Medulla oblongata (tissue), 1 donor: ENCODE results near the gene SMG6.
"Not testable (repeated sequence)": the region's sequence is repeated elsewhere in the genome, so short reads cannot be mapped to it uniquely, and the experiment has no call there.

ENCODE experiments used
- DNase-seq: peaks from one replicate; pipeline ENCODE4 v3.0.0-alpha.2; 2015; ENCODE audit errors: extremely low spot score

SMG6 gene

DNA sequence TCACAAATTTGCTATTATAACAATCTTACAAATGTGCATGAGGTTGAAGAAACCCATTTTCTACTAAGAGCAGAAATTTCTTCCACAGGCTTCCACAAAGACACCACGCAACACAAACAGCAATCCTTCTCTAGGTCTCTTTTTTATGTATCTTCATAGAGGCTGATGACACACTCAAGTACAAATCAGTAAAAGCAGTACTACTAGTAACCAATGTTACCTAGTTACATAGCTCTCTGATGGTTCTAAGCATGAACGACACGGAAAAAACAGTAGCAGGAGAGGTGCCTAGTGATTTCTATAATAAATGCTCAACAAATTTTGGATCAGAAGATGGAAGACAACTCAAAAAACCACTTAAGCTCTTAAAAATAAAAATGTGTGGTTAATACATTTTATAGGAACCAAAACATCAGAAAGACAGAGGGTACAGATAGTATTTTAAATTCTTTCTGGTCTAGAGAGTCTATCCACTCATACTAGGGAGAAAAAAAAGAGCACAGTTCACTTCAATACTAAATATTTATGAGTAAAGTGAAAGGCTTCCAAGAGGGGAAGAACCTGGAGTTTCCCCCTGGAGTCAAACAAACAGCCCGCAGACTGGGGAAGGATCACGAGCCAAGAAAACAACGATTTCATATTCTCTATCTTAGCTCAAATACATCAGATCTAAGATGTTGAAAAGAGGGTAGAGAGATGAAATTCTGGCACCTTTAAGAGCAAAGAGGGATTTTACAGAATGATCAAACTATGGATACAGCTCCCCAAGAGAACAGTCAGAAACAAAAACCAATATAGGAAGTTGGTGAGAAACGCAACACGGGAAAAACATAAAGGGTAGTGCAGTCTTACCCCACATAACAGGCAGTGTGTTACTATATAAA is 40.2 kb downstream of the SMG6 start:
- no peak for DNase-seq

GRCh38 chr17:2262135-2262587 is 41.4 kb downstream of the SMG6 start:
- no peak for DNase-seq

GRCh38 chr17:2259769-2260536 is 43.6 kb downstream of the SMG6 start:
- DNase-seq: no peak

DNA sequence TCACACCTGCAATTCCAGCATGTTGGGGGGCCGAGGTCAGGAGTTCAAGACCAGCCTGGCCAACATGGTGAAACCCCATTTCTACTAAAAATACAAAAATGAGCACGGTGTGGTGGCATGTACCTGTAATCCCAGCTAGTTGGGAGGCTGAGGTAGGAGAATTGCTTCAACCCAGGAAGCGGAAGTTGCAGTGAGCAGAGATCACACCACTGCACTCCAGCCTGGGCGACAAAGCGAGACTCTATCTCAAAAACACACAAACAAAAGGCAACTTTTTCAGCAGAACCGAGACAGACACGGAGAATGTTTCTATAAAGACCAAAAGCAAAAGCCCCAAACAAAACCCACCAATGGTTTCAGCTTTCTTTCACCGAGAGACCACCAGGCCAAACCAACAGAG is 44.8 kb downstream of the SMG6 start:
- not testable (repeated sequence) for DNase-seq

DNA sequence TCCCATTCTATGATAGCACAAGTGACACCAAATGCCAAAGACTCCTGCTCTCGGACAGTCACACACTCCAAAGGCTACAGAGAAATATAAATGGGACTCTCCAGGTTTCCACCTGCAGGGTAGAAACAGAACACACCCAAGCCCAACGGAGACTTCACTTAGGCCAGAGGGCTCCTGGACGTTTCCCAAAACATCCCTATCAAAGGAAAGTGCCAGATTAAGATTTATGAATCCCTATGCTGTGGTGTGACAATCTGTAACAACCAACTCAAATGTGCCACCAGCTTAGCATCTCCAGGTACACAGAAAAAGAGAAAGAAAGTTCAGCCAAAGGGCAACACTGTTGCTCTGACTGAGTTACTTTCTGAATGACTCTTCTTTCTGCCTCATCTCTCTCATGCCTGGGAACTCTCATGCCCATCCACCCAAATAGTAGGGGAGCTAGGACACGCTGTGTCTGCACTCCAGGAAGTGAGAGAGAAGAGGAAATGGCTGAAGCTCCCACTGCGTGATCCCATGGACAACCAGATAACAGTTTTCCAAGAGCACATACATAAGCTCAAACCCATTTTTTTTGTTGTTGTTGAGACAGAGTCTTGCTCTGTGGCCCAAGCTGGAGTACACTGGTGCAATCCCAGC is 49.7 kb downstream of the SMG6 start:
- DNase-seq: no peak

DNA sequence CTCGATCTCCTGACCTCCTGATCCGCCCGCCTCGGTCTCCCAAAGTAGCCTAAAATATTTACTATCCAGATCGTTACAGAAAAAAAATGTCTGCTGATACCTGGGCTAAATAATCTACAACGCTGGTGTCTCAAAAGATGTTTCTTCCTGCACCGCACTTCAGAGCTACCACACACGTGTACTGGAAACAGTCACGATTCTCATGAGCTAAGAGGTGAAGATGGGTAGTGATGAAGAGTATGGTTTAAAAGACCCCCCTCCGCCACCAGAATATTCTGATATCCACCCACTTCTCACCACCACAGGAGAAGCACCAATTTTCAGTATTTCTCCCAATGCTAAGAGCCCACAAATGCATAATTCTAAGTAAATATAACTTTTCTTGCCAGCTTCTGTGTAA is 50.2 kb downstream of the SMG6 start:
- no peak for DNase-seq

GRCh38 chr17:2251098-2251497 is 52.5 kb downstream of the SMG6 start:
- DNase-seq: no peak

DNA sequence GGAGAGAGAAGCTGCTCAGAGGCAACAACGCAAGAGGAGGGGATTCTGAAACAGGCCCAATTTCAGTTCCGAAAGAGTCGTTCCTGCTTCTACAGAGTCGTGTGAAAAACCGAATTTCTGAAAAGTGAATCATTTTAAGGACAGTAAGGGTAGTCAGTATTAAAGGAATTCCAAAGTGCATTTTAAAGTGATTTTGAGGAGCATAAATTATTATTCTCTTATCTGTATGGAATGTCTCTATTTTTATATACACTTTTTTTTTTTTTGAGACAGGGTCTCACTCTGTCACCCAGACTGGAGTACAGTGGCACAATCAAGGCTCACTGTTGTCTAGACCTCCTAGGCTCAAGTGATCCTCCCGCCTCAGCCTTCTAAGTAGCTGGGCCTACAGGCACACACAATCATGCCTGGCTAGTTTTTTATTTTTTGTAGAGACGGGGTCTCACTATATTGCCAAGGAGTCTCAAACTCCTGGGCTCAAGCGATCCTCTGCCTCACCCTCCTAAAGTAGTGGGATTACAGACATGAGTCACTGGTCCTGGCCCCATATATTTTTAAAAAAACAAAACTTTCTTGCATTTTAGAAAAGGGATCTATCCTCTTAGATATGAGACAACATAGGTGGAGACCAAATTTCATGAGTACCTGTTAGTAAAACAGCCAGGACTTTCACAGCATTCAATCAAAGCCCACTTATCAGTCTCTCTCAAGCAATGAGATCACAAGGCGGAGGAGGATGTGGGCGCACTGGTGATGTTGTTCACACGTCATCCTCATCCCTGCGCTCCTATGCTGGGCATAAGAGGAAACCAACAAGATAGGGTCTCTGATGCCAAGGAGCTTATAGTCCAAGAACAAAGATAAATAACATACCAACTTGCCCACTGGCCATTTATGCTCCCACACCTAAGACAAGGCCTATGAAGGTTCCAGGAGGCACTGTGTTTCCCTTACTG is 53.2 kb downstream of the SMG6 start:
- DNase-seq: no peak

- DNase-seq: no peak
Observed at GRCh38 chr17:2247005-2247404, 56.6 kb downstream of the SMG6 start.

DNA sequence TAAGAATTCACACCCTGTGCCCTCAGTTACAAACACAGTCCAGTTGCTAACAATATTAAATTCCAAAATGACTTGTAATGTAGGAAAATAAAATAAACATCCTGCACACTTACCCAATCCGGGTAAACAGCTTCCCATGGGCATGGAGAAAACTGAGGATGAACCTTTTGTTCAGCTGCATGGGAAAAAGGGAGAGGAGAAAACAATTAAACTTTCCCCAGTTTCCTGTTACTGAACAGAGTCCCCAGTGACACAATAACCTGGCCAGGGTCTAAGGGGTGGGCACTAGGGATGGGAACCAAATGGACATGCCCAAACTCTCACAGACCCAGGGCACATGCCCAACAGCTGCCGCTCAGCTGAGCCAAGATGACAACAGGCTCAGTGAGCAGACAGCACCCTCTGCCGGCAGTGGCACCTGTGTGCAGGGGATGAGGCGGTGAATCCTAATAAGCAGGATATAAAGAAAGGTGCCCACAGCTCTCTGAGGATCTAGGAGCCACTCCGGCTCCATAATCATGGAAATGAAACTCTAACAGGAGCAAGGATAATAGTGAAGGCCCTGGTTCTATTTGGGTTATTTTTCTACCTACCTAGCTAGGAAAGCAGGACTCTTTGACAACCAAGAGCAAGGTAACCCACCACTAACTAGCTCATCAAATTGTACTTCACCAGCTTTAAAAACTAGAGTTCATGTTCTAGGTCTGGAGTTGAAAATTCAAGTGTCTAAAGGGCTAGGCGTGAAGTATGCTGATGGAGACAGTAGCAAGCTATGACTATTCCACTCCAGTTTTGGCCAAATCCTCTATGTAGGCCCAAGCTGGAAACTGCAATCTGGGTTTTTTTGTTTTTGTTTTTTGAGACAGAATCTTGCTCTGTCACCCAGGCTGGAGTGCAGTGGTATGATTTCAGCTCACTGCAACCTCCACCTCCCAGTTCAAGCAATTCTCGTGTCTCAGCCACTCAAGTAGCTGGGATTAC is 58.8 kb downstream of the SMG6 start:
- DNase-seq: peak; percentile 93

- DNase-seq: no peak
Observed at GRCh38 chr17:2243953-2244352, 59.6 kb downstream of the SMG6 start.

DNA sequence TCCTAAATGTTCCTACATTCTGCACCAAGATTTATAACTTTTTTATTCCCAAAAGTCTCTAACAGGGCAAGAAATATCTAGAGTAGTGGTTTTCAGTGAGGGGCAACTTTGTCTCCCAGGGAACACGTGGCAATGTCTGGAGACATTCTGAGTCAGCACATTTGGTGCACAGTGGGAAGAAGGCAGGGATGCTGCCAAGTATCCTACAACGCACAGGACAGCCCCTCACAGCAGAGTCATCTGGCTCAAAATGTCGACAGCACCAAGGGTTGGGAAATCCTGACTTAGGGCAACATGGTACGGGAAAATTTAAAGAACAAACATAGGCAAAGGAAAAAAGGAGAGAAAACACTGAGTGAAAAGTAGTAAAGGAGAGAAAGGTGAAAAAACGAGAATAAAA is 61.8 kb downstream of the SMG6 start:
- DNase-seq: peak; percentile 40

DNA sequence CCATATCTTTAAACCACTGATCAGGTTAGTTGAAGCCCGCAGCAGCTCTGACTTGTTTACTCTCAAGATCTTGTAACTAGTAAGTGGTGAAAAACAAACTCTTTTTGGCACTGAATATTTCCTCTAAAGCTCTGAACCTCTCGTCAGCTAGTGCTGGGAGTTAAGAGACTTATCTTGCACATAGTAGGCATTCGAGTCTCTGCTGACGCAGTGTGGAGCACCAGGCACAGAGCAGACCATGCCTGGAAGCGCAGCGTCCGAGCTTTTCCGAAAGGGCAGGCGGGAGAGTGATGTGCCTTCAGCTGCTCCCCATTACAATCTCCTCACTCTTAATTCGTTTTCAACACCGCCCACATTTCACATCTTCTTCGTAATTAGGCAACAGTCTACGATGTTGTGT is 63.0 kb downstream of the SMG6 start:
- no peak for DNase-seq

DNA sequence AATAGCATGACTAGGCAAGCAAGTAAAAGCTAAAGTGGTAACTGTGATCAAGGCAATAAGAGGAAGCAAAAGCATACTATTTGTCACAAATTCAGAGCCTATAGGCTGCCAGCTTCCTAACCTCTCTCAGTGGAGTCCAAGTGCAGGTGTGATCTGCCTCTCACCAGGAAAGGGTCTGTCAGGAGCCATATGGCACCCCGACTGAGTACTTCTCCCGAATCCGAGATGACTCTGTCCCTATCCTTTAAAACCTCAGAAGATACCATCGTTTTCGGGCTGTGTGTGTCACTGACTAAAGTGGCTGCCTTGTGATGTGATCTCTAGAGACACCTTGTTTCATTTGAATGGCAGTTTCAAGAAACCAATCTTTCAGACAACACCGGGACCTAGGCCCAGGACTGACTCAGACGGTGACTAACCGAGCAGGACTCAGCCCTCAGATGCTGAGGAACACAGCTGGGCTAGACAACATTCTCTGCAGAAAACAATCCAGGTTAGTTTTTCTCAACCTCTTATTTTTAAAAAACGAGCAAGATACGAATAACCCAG is 63.6 kb downstream of the SMG6 start:
- no peak for DNase-seq

DNA sequence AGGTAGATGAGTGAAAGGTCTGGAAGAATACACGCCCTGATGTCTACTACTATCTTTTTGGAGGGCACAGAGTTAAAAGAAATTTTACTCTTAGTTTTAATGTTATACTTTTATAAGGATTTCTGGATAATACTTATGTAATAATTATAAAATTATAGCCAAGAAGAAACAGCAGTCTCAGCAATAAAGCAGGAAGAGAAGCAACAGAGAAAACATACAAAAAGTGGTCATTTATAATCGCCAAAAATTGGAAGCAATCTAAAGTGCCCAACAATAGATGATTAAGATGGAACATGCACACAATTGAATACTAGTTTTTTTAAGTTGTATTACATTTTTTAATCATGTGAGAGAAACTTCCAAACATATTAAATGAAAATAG is 64.4 kb downstream of the SMG6 start:
- no peak for DNase-seq

- peak; percentile 81 for DNase-seq
Observed at GRCh38 chr17:2238432-2239169, 65.0 kb downstream of the SMG6 start.

DNA sequence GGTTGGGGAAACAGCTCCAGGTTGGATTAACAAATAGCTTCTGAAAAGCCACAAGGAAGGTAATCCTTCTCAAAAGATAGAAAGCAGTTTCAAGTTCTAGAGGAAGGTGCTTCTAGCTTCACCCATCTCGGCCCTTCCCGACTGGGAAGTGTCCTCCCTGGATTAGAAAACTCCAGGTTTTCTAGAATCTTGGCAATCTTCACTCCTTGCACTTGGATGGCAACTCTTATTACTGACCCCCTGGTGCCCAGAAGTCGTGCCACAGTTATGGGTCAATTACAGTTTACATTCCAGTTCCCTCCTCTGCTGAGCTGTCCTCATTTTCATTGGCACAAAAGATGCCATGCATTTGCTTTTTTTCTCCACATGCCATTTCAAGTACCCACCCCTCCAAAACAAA is 65.6 kb downstream of the SMG6 start:
- no peak for DNase-seq

GRCh38 chr17:2237521-2237921 is 66.1 kb downstream of the SMG6 start:
- no peak for DNase-seq

GRCh38 chr17:2235792-2236366 is 67.7 kb downstream of the SMG6 start:
- no peak for DNase-seq
